Measurements from ENCODE around the gene SIL1. TPM values are rescaled to one million over a fixed set of nuclear protein-coding genes. Genes with fewer than 3 reads are reported as not detected.

Gene SIL1
- total and polyA plus RNA-seq, 2 of the 8 experiments (the other 6 are each of a cell fraction or from before 2014, with no cell fraction given), result 8.3 to 12.8 TPM

DNA sequence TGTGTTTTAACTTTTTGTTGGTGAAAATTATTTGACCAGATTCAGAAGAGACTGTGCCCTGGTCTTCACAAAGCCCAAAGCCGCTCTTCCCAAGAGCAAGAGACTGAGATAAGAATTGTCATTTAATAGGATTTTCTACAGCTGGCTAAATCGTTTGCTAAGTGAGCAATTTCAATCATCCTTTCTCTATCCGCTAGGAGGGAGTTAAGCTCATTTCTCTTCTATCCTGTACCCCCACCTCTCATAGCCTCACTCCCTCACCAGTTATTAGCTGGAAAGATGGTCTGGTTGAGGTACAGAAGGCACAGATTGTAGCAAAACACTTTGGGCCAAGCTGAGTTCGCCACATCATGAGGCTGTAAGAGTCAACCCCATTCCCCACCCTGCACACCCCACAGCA, 43.0 kb upstream of the SIL1 start (continued):
- TF ChIP-seq, protein P1, sequence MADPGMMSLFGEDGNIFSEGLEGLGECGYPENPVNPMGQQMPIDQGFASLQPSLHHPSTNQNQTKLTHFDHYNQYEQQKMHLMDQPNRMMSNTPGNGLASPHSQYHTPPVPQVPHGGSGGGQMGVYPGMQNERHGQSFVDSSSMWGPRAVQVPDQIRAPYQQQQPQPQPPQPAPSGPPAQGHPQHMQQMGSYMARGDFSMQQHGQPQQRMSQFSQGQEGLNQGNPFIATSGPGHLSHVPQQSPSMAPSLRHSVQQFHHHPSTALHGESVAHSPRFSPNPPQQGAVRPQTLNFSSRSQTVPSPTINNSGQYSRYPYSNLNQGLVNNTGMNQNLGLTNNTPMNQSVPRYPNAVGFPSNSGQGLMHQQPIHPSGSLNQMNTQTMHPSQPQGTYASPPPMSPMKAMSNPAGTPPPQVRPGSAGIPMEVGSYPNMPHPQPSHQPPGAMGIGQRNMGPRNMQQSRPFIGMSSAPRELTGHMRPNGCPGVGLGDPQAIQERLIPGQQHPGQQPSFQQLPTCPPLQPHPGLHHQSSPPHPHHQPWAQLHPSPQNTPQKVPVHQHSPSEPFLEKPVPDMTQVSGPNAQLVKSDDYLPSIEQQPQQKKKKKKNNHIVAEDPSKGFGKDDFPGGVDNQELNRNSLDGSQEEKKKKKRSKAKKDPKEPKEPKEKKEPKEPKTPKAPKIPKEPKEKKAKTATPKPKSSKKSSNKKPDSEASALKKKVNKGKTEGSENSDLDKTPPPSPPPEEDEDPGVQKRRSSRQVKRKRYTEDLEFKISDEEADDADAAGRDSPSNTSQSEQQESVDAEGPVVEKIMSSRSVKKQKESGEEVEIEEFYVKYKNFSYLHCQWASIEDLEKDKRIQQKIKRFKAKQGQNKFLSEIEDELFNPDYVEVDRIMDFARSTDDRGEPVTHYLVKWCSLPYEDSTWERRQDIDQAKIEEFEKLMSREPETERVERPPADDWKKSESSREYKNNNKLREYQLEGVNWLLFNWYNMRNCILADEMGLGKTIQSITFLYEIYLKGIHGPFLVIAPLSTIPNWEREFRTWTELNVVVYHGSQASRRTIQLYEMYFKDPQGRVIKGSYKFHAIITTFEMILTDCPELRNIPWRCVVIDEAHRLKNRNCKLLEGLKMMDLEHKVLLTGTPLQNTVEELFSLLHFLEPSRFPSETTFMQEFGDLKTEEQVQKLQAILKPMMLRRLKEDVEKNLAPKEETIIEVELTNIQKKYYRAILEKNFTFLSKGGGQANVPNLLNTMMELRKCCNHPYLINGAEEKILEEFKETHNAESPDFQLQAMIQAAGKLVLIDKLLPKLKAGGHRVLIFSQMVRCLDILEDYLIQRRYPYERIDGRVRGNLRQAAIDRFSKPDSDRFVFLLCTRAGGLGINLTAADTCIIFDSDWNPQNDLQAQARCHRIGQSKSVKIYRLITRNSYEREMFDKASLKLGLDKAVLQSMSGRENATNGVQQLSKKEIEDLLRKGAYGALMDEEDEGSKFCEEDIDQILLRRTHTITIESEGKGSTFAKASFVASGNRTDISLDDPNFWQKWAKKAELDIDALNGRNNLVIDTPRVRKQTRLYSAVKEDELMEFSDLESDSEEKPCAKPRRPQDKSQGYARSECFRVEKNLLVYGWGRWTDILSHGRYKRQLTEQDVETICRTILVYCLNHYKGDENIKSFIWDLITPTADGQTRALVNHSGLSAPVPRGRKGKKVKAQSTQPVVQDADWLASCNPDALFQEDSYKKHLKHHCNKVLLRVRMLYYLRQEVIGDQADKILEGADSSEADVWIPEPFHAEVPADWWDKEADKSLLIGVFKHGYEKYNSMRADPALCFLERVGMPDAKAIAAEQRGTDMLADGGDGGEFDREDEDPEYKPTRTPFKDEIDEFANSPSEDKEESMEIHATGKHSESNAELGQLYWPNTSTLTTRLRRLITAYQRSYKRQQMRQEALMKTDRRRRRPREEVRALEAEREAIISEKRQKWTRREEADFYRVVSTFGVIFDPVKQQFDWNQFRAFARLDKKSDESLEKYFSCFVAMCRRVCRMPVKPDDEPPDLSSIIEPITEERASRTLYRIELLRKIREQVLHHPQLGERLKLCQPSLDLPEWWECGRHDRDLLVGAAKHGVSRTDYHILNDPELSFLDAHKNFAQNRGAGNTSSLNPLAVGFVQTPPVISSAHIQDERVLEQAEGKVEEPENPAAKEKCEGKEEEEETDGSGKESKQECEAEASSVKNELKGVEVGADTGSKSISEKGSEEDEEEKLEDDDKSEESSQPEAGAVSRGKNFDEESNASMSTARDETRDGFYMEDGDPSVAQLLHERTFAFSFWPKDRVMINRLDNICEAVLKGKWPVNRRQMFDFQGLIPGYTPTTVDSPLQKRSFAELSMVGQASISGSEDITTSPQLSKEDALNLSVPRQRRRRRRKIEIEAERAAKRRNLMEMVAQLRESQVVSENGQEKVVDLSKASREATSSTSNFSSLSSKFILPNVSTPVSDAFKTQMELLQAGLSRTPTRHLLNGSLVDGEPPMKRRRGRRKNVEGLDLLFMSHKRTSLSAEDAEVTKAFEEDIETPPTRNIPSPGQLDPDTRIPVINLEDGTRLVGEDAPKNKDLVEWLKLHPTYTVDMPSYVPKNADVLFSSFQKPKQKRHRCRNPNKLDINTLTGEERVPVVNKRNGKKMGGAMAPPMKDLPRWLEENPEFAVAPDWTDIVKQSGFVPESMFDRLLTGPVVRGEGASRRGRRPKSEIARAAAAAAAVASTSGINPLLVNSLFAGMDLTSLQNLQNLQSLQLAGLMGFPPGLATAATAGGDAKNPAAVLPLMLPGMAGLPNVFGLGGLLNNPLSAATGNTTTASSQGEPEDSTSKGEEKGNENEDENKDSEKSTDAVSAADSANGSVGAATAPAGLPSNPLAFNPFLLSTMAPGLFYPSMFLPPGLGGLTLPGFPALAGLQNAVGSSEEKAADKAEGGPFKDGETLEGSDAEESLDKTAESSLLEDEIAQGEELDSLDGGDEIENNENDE (IDR thresholded peaks at IDR 0.05; ENCODE audit: insufficient replicate concordance, low read length), result no peak
- TF ChIP-seq, protein P2, sequence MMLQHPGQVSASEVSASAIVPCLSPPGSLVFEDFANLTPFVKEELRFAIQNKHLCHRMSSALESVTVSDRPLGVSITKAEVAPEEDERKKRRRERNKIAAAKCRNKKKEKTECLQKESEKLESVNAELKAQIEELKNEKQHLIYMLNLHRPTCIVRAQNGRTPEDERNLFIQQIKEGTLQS (IDR thresholded peaks at IDR 0.05; ENCODE audit: insufficient read depth, low read depth, low read length), result no peak
- TF ChIP-seq RFX5 (IDR thresholded peaks at IDR 0.05; ENCODE audit: borderline replicate concordance, low read depth, low read length) (no peak), HDAC6 (IDR thresholded peaks at IDR 0.05; ENCODE audit: low read depth, low read length) (no peak), CEBPB (IDR thresholded peaks at IDR 0.05; ENCODE audit: low read depth, low read length) (no peak), RNF2 (IDR thresholded peaks at IDR 0.05; ENCODE audit: borderline replicate concordance, low read depth, low read length, missing control alignments, poor library complexity, severe bottlenecking) (no peak), GTF2F1 (IDR thresholded peaks at IDR 0.05; ENCODE audit: borderline replicate concordance, low read depth, low read length) (no peak)
- TF ChIP-seq, protein P3, sequence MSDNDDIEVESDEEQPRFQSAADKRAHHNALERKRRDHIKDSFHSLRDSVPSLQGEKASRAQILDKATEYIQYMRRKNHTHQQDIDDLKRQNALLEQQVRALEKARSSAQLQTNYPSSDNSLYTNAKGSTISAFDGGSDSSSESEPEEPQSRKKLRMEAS (IDR thresholded peaks at IDR 0.05), result no peak
- TF ChIP-seq, protein P4, sequence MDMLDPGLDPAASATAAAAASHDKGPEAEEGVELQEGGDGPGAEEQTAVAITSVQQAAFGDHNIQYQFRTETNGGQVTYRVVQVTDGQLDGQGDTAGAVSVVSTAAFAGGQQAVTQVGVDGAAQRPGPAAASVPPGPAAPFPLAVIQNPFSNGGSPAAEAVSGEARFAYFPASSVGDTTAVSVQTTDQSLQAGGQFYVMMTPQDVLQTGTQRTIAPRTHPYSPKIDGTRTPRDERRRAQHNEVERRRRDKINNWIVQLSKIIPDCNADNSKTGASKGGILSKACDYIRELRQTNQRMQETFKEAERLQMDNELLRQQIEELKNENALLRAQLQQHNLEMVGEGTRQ (IDR thresholded peaks at IDR 0.05; ENCODE audit: low read length), result no peak
